Measurements from ENCODE around the gene RPS29. TPM values are rescaled to one million over a fixed set of nuclear protein-coding genes. Genes with fewer than 3 reads are reported as not detected.

The RPS29 gene
- total RNA-seq, 4 donors from 2014 or later = 2,435 to 6,129 (median 4,291) TPM

DNA sequence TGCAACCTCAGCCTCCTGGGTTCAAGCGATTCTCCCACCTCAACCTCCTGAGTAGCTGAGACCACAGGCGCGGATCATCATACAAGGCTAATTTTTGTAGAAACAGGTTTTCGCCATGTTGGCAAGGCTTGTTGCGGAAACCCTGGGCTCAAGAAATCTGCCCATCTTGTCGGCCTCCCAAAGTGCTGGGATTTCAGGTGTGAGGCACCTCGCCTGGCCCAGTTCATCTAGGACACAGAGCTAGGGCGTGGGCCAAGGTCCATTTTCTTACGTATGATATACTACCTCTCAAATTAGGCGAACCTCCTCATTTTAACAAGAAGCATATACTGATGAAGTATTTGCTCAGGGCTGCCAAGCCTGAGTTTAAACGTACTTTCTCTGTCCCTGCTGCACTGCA lies 2.1 kb downstream of the RPS29 start:
- no peak for DNase-seq

DNA sequence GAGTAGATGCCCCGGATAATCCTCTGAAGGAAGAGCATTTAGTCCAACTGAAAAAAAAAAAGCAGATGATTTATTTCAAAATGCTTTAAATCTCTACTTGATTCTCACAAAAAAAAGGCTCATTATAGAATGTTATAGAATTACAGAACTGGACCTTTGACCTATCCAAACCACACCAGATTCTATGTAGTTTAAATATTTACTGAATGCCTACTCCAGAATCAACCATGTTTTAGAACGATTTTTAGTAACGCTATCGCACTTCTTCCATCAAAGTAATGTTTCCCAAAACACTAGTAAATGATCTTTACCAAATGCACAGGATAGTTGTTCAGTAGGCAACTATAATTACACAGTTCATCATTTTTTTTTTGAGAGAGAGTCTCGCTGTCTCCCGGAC lies 2.6 kb downstream of the RPS29 start:
- TF ChIP-seq POLR2A (IDR thresholded peaks at IDR 0.05) (no peak), EP300 (IDR thresholded peaks at IDR 0.05; ENCODE audit: low read depth) (no peak)
- DNase-seq = no peak
- Histone ChIP-seq H3K27ac (no peak overlapping the region), H3K4me3 (peak overlapping the region in 1 of 4 donors; percentile 96), H3K9me3 (no peaks in the 10 kb centered on the region), H3K4me1 (peaks cover 7 to 27% (median 23%) of the 10 kb centered on the region in 4 donors), H3K36me3 (peaks cover 0 to 5% (median 0%) of the 10 kb centered on the region in 4 donors), H3K27me3 (no peaks in the 10 kb centered on the region)
- WGBS, 2 donors (ENCODE audit: low coverage in 1 of 2) = 39 to 62% methylated on average over 4 to 6 of the region's 6 CpGs
- intact Hi-C loops (cut with DNase I; ENCODE audit: low total_unique reads) (no loop called here), in situ Hi-C loops (cut with MboI; ENCODE audit: low pct_ligation_motif_present in 1 of 4, low pct_unique_long_range_greater_than_20kb in 1 of 4, low sequenced_read_pairs in 3 of 4) (no loop called here)

More for the DNA sequence above, 2.1 kb downstream of the RPS29 start:
- peak overlapping the region in 1 of 4 donors; percentile 93 for H3K27ac ChIP-seq
- TF ChIP-seq POLR2AphosphoS5 (IDR thresholded peaks at IDR 0.05) = no peak
- TF ChIP-seq CTCF (IDR thresholded peaks at IDR 0.05) = no peak
- TF ChIP-seq POLR2A (IDR thresholded peaks at IDR 0.05) = no peak
- no peak for TF ChIP-seq EP300 (IDR thresholded peaks at IDR 0.05; ENCODE audit: low read depth)
- H3K27me3 ChIP-seq = no peaks in the 10 kb centered on the region
- H3K4me1 ChIP-seq = peaks cover 7 to 27% (median 23%) of the 10 kb centered on the region in 4 donors
- H3K36me3 ChIP-seq = peaks cover 0 to 5% (median 0%) of the 10 kb centered on the region in 4 donors
- intact Hi-C loops (cut with DNase I; ENCODE audit: low total_unique reads) (no loop called here), in situ Hi-C loops (cut with MboI; ENCODE audit: low pct_ligation_motif_present in 1 of 4, low pct_unique_long_range_greater_than_20kb in 1 of 4, low sequenced_read_pairs in 3 of 4) (no loop called here)
- no peaks in the 10 kb centered on the region for H3K9me3 ChIP-seq
- H3K4me3 ChIP-seq = peak overlapping the region in 2 of 4 donors; percentile 68 to 96
- 76% methylated on average over 11 of the region's 11 CpGs; no CpG with 5 or more reads in 1 of the 2 donors for WGBS, 2 donors (ENCODE audit: low coverage in 1 of 2)

- H3K4me3 ChIP-seq = no peak overlapping the region
- peaks cover 0 to 5% (median 3%) of the 10 kb centered on the region in 4 donors for H3K36me3 ChIP-seq
- TF ChIP-seq POLR2AphosphoS5 (IDR thresholded peaks at IDR 0.05) (no peak), EP300 (IDR thresholded peaks at IDR 0.05; ENCODE audit: low read depth) (no peak), POLR2A (IDR thresholded peaks at IDR 0.05) (no peak)
- H3K27me3 ChIP-seq = no peaks in the 10 kb centered on the region
- intact Hi-C loops (cut with DNase I; ENCODE audit: low total_unique reads) (no loop called here), in situ Hi-C loops (cut with MboI; ENCODE audit: low pct_ligation_motif_present in 1 of 4, low pct_unique_long_range_greater_than_20kb in 1 of 4, low sequenced_read_pairs in 3 of 4) (no loop called here)
- H3K27ac ChIP-seq = no peak overlapping the region
- DNase-seq = no peak
- H3K9me3 ChIP-seq = no peaks in the 10 kb centered on the region
- 85 to 95% methylated on average over 4 of the region's 4 CpGs for WGBS, 2 donors (ENCODE audit: low coverage in 1 of 2)
- H3K4me1 ChIP-seq = peaks cover 7 to 27% (median 23%) of the 10 kb centered on the region in 4 donors
Observed at GRCh38 chr14:49582113-49582977, 3.8 kb downstream of the RPS29 start.

DNA sequence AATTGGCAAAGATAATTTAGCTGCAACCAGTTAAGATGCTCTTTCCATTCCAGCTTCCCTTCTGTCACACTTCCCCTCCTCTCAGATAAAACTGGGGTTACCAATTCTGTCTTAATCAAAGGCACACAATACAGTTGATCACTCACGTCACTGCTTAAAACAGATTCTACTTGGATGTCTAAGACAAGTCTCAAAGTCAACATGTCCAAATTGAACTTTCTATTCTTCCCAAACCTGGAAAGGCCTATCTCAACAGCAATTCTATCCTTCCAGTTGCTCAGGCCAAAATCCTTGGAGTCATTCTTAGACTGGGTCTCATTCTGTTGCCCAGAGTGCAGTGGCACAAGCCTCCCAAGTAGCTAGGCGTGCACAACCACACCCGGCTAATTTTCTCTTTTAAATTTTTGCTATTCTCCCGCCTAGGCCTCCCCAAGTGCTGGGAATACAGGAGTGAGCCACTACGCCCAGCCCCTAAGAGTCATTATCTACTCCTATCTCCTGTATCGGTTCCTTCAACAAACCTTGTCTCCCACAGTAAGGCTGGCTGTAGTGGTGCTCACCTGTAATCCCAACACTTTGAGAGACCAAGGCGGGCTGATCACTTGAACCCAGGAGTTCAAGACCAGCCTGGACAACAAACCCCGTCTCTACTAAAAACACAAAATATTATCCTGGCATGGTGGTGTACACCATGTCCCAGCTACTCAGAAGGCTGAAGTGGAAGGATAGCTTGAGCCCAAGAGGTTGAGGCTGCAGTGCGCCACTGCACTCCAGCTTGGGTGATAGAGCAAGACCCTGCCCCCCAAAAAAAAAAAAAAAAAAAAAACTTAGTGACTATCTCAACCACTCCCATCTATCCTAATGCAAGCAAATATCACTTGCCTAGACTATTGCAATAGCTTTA lies 4.7 kb downstream of the RPS29 start:
- peaks cover 0 to 14% (median 4%) of the 10 kb centered on the region in 4 donors for H3K36me3 ChIP-seq
- no peaks in the 10 kb centered on the region for H3K27me3 ChIP-seq
- H3K4me1 ChIP-seq = peaks cover 7 to 27% (median 23%) of the 10 kb centered on the region in 4 donors
- H3K4me3 ChIP-seq = no peak overlapping the region
- TF ChIP-seq POLR2AphosphoS5 (IDR thresholded peaks at IDR 0.05) (no peak), POLR2A (IDR thresholded peaks at IDR 0.05) (no peak), EP300 (IDR thresholded peaks at IDR 0.05; ENCODE audit: low read depth) (no peak), CTCF (IDR thresholded peaks at IDR 0.05) (no peak)
- in situ Hi-C loops (cut with MboI; ENCODE audit: low pct_ligation_motif_present in 1 of 4, low pct_unique_long_range_greater_than_20kb in 1 of 4, low sequenced_read_pairs in 3 of 4) (no loop called here), intact Hi-C loops (cut with DNase I; ENCODE audit: low total_unique reads) (no loop called here)
- H3K9me3 ChIP-seq = no peaks in the 10 kb centered on the region
- DNase-seq = no peak
- H3K27ac ChIP-seq = no peak overlapping the region
- 73 to 76% methylated on average over 8 to 9 of the region's 9 CpGs for WGBS, 2 donors (ENCODE audit: low coverage in 1 of 2)
